Hepatocyte (in vitro differentiated cells): ENCODE data around the gene SLC39A12. TPM values are rescaled to one million over a fixed set of nuclear protein-coding genes. Genes with fewer than 3 reads are reported as not detected.
A peak's percentile ranks its signal among the peaks of the same experiment; 100 is the strongest.

Experiments
- DNase-seq: peaks from one replicate; pipeline ENCODE4 v3.0.0-alpha.2; 2016; ENCODE audit warnings: low spot score
- H2AFZ ChIP-seq: fragments of 200-600 bp; sonication (generic); 2 replicates; pipeline ENCODE4 v1.6.0; 2016; ENCODE audit warnings: antibody characterized with exemption, mild to moderate bottlenecking
- H3K27ac ChIP-seq: fragments of 200-600 bp; sonication (generic); 2 replicates; pipeline ENCODE4 v1.5.1; 2016; ENCODE audit warnings: mild to moderate bottlenecking
- H3K27me3 ChIP-seq: fragments of 200-600 bp; sonication (generic); 2 replicates; pipeline ENCODE4 v1.6.1; 2016
- H3K36me3 ChIP-seq: fragments of 200-600 bp; sonication (generic); replicated peaks from 2 replicates; pipeline ENCODE4 v1.5.1; 2016; ENCODE audit warnings: low read depth; ENCODE audit not compliant: insufficient read depth
- H3K4me1 ChIP-seq: fragments of 200-600 bp; sonication (generic); 2 replicates; pipeline ENCODE4 v1.5.1; 2016; ENCODE audit warnings: mild to moderate bottlenecking, moderate library complexity; ENCODE audit not compliant: insufficient read depth
- H3K4me2 ChIP-seq: fragments of 200-600 bp; sonication (generic); 2 replicates; pipeline ENCODE4 v1.6.0; 2016
- H3K4me3 ChIP-seq: fragments of 200-600 bp; sonication (generic); 2 replicates; pipeline ENCODE4 v1.5.1; 2016; ENCODE audit warnings: mild to moderate bottlenecking
- H3K79me2 ChIP-seq: fragments of 200-600 bp; sonication (generic); 2 replicates; pipeline ENCODE4 v1.6.0; 2017; ENCODE audit warnings: mild to moderate bottlenecking
- H3K9me2 ChIP-seq: fragments of 200-600 bp; sonication (generic); replicated peaks from 2 replicates; pipeline ENCODE4 v1.6.0; 2017; ENCODE audit warnings: mild to moderate bottlenecking; ENCODE audit not compliant: insufficient read depth
- H3K9me3 ChIP-seq: fragments of 200-600 bp; sonication (generic); 2 replicates; pipeline ENCODE4 v1.5.1; 2016; ENCODE audit warnings: low read depth, mild to moderate bottlenecking
- H4K20me1 ChIP-seq: fragments of 200-600 bp; sonication (generic); 2 replicates; pipeline ENCODE4 v1.6.0; 2016; ENCODE audit warnings: mild to moderate bottlenecking; ENCODE audit not compliant: insufficient read depth, poor library complexity, severe bottlenecking
- CTCF ChIP-seq: fragments of 200-600 bp; sonication (generic); IDR thresholded peaks from 2 replicates; pipeline ENCODE4 v1.5.1; 2016; ENCODE audit warnings: antibody characterized with exemption, mild to moderate bottlenecking; ENCODE audit not compliant: poor library complexity
- EZH2 ChIP-seq: fragments of 200-600 bp; sonication (generic); IDR thresholded peaks from 2 replicates; pipeline ENCODE4 v1.6.1; 2016; ENCODE audit warnings: antibody characterized with exemption, mild to moderate bottlenecking, borderline replicate concordance
- EZH2phosphoT487 ChIP-seq: fragments of 200-600 bp; sonication (generic); IDR thresholded peaks from one replicate; pipeline ENCODE4 v1.6.1; 2018; ENCODE audit warnings: antibody characterized with exemption, mild to moderate bottlenecking, low read depth, moderate library complexity; ENCODE audit not compliant: unreplicated experiment, severe bottlenecking
- WGBS: methylation state at CpG from one replicate; pipeline ENCODE4 v1.1.6; 2016; ENCODE audit warnings: low lambda C conversion rate; ENCODE audit errors: missing lambda C conversion rate; 5-methylcytosine and 5-hydroxymethylcytosine counted together
- polyA plus RNA-seq: library from polyadenylated mRNA; unstranded; fragments of >200 nt; fragmentation: Nextera tagmentation; extraction: Ambion mirVana; gene quantifications from 2 replicates; pipeline ENCODE4 v1.2.1, GENCODE V29; 2016
- total RNA-seq: library from RNA; depleted of rRNA; stranded (reverse); fragments of >200 nt; gene quantifications from 2 replicates; pipeline ENCODE4 v1.2.3, GENCODE V29; 2014

The SLC39A12 gene
- total and polyA plus RNA-seq, 2 experiments from 2014 or later = not detected

- Histone ChIP-seq H4K20me1 (no peaks in the 10 kb centered on the region), H3K4me2 (no peak overlapping the region), H3K27me3 (no peaks in the 10 kb centered on the region), H3K9me2 (no peaks in the 10 kb centered on the region), H3K4me1 (no peaks in the 10 kb centered on the region), H3K4me3 (no peak overlapping the region), H2AFZ (no peak overlapping the region), H3K79me2 (no peaks in the 10 kb centered on the region), H3K9me3 (no peaks in the 10 kb centered on the region), H3K27ac (no peak overlapping the region), H3K36me3 (no peaks in the 10 kb centered on the region)
- DNase-seq = no peak
- WGBS = 62% methylated on average over 4 of the region's 4 CpGs
- TF ChIP-seq CTCF (no peak), EZH2phosphoT487 (no peak), EZH2 (no peak)
Measured at GRCh38 chr10:17907641-17908040, 44.1 kb upstream of the SLC39A12 start.

GRCh38 chr10:17910125-17910789 is 41.5 kb upstream of the SLC39A12 start:
- Histone ChIP-seq H3K27me3 (no peaks in the 10 kb centered on the region), H3K4me2 (no peak overlapping the region), H4K20me1 (no peaks in the 10 kb centered on the region), H3K9me2 (no peaks in the 10 kb centered on the region), H3K9me3 (no peaks in the 10 kb centered on the region), H3K4me1 (no peaks in the 10 kb centered on the region), H2AFZ (no peak overlapping the region), H3K27ac (no peak overlapping the region), H3K4me3 (no peak overlapping the region), H3K36me3 (no peaks in the 10 kb centered on the region), H3K79me2 (no peaks in the 10 kb centered on the region)
- WGBS = 30% methylated on average over 12 of the region's 12 CpGs
- peak; percentile 72 for DNase-seq
- TF ChIP-seq CTCF (peak; percentile 66), EZH2phosphoT487 (no peak), EZH2 (no peak)

GRCh38 chr10:17912754-17913153 is 39.0 kb upstream of the SLC39A12 start:
- H3K79me2 ChIP-seq = no peaks in the 10 kb centered on the region
- H3K27me3 ChIP-seq = no peaks in the 10 kb centered on the region
- TF ChIP-seq CTCF (no peak), EZH2phosphoT487 (no peak)
- H4K20me1 ChIP-seq = no peaks in the 10 kb centered on the region
- H3K4me1 ChIP-seq = no peaks in the 10 kb centered on the region
- no peak for DNase-seq
- no peaks in the 10 kb centered on the region for H3K9me3 ChIP-seq
- 49% methylated on average over 4 of the region's 4 CpGs for WGBS
- H2AFZ ChIP-seq = no peak overlapping the region
- no peaks in the 10 kb centered on the region for H3K36me3 ChIP-seq
- no peaks in the 10 kb centered on the region for H3K9me2 ChIP-seq
- H3K4me2 ChIP-seq = no peak overlapping the region
- H3K27ac ChIP-seq = no peak overlapping the region
- H3K4me3 ChIP-seq = no peak overlapping the region
